SU-DHL-6 (cell line): ENCODE measurements around the gene ALDOA.

ENCODE experiments used
- H2AFZ ChIP-seq: fragments of 200-600 bp; sonication (generic); 2 replicates; pipeline ENCODE4 v1.6.1; 2014; ENCODE audit warnings: low read depth, mild to moderate bottlenecking, moderate library complexity, mixed read lengths, antibody characterized with exemption, low read length; ENCODE audit not compliant: severe bottlenecking
- H3F3A ChIP-seq: fragments of 200-600 bp; shearing (Covaris generic); 2 replicates; pipeline ENCODE4 v1.6.0; 2016; ENCODE audit warnings: antibody characterized with exemption, mild to moderate bottlenecking; ENCODE audit not compliant: insufficient read depth
- H3K27ac ChIP-seq: fragments of 200-600 bp; sonication (generic); 2 replicates; pipeline ENCODE4 v1.5.1; 2016; ENCODE audit warnings: low read depth, mild to moderate bottlenecking, low read length, moderate library complexity, mixed read lengths
- H3K27me3 ChIP-seq: fragments of 200-600 bp; sonication (generic), shearing (Covaris generic); 2 replicates; pipeline ENCODE4 v1.6.0; 2014; ENCODE audit warnings: mild to moderate bottlenecking, low read length
- H3K36me3 ChIP-seq: fragments of 200-600 bp; sonication (generic); 2 replicates; pipeline ENCODE4 v1.6.1; 2014; ENCODE audit warnings: mild to moderate bottlenecking, low read length, mixed read lengths
- H3K4me2 ChIP-seq: fragments of 300-600, 200-600 bp; shearing (Covaris generic), sonication (generic); 2 replicates; pipeline ENCODE4 v1.6.0; 2014; ENCODE audit warnings: low read length, low read depth, mild to moderate bottlenecking; ENCODE audit not compliant: poor library complexity, severe bottlenecking
- H3K4me3 ChIP-seq: fragments of 200-600 bp; sonication (generic); 2 replicates; pipeline ENCODE4 v1.5.1; 2014; ENCODE audit warnings: antibody characterized with exemption, low read length, mild to moderate bottlenecking, mixed read lengths; ENCODE audit not compliant: insufficient read depth, poor library complexity, severe bottlenecking
- H3K79me2 ChIP-seq: fragments of 200-600 bp; sonication (generic); 2 replicates; pipeline ENCODE4 v1.6.1; 2014; ENCODE audit warnings: mild to moderate bottlenecking, low read length, moderate library complexity; ENCODE audit not compliant: insufficient read depth
- H3K9ac ChIP-seq: fragments of 200-600 bp; sonication (generic); 2 replicates; pipeline ENCODE4 v1.7.0; 2014; ENCODE audit warnings: mild to moderate bottlenecking, low read length
- H3K9me2 ChIP-seq: fragments of 200-600 bp; sonication (generic); replicated peaks from 2 replicates; pipeline ENCODE4 v1.6.1; 2014; ENCODE audit warnings: low read length; ENCODE audit not compliant: insufficient read depth
- H3K9me3 ChIP-seq: fragments of 200-600 bp; sonication (generic); 2 replicates; pipeline ENCODE4 v1.6.1; 2014; ENCODE audit warnings: low read length, mixed read lengths; ENCODE audit not compliant: insufficient read depth
- H4K20me1 ChIP-seq: fragments of 200-600 bp; sonication (generic); 2 replicates; pipeline ENCODE4 v1.6.1; 2014; ENCODE audit warnings: low read depth, mild to moderate bottlenecking, antibody characterized with exemption, low read length, moderate library complexity, mixed read lengths
- CTCF ChIP-seq: fragments of 200-600 bp; sonication (generic); IDR thresholded peaks from one replicate; pipeline ENCODE4 v1.5.1; 2017; ENCODE audit warnings: antibody characterized with exemption, mild to moderate bottlenecking, low read length, moderate library complexity; ENCODE audit not compliant: insufficient read depth, poor library complexity, severe bottlenecking
- EZH2phosphoT487 ChIP-seq: fragments of 200-600 bp; sonication (generic), shearing (Covaris generic); conservative IDR thresholded peaks from 2 replicates; pipeline ENCODE4 v1.6.1; 2018; ENCODE audit warnings: mild to moderate bottlenecking, antibody characterized with exemption, low read length, moderate library complexity, mixed read lengths

The ALDOA gene

GRCh38 chr16:30041841-30042240 is 23.7 kb upstream of the ALDOA start:
- no peaks in the 10 kb centered on the region for H3K27me3 ChIP-seq
- TF ChIP-seq CTCF (no peak), EZH2phosphoT487 (no peak)
- no peaks in the 10 kb centered on the region for H3K79me2 ChIP-seq
- no peak overlapping the region for H3K4me3 ChIP-seq
- no peaks in the 10 kb centered on the region for H3K9me2 ChIP-seq
- no peaks in the 10 kb centered on the region for H3F3A ChIP-seq
- H3K36me3 ChIP-seq = no peaks in the 10 kb centered on the region
- no peaks in the 10 kb centered on the region for H3K9me3 ChIP-seq
- no peak overlapping the region for H3K27ac ChIP-seq
- H2AFZ ChIP-seq = no peak overlapping the region
- no peaks in the 10 kb centered on the region for H4K20me1 ChIP-seq
- no peak overlapping the region for H3K4me2 ChIP-seq
- H3K9ac ChIP-seq = no peak overlapping the region

- Histone ChIP-seq H3K4me3 (no peak overlapping the region), H3F3A (no peaks in the 10 kb centered on the region), H3K9me2 (no peaks in the 10 kb centered on the region), H4K20me1 (no peaks in the 10 kb centered on the region), H3K4me2 (no peak overlapping the region), H3K9ac (no peak overlapping the region), H3K9me3 (no peaks in the 10 kb centered on the region), H3K27me3 (no peaks in the 10 kb centered on the region), H3K27ac (no peak overlapping the region), H3K36me3 (no peaks in the 10 kb centered on the region), H3K79me2 (no peaks in the 10 kb centered on the region), H2AFZ (no peak overlapping the region)
- no peak for TF ChIP-seq EZH2phosphoT487
- TF ChIP-seq CTCF = no peak
These were observed 19.4 kb upstream of the ALDOA start for GRCh38 chr16:30046178-30046577.

GRCh38 chr16:30046588-30046987 is 19.0 kb upstream of the ALDOA start:
- Histone ChIP-seq H3F3A (no peaks in the 10 kb centered on the region), H3K9ac (no peak overlapping the region), H3K4me2 (no peak overlapping the region), H3K9me3 (no peaks in the 10 kb centered on the region), H4K20me1 (no peaks in the 10 kb centered on the region), H2AFZ (no peak overlapping the region), H3K36me3 (no peaks in the 10 kb centered on the region), H3K27ac (no peak overlapping the region), H3K9me2 (no peaks in the 10 kb centered on the region), H3K79me2 (no peaks in the 10 kb centered on the region), H3K27me3 (no peaks in the 10 kb centered on the region), H3K4me3 (no peak overlapping the region)
- no peak for TF ChIP-seq CTCF
- TF ChIP-seq EZH2phosphoT487 = no peak

GRCh38 chr16:30049871-30050270 is 15.7 kb upstream of the ALDOA start:
- H3K27ac ChIP-seq = no peak overlapping the region
- TF ChIP-seq CTCF (no peak), EZH2phosphoT487 (no peak)

More at GRCh38 chr16:30049871-30050270, 15.7 kb upstream of the ALDOA start:
- Histone ChIP-seq H3K4me2 (no peak overlapping the region), H3K9me3 (no peaks in the 10 kb centered on the region), H3K9me2 (no peaks in the 10 kb centered on the region), H3F3A (no peaks in the 10 kb centered on the region; the same call in 1 of the 2 replicates), H3K36me3 (no peaks in the 10 kb centered on the region), H3K4me3 (no peak overlapping the region), H2AFZ (no peak overlapping the region), H4K20me1 (no peaks in the 10 kb centered on the region), H3K27me3 (no peaks in the 10 kb centered on the region), H3K9ac (no peak overlapping the region), H3K79me2 (no peaks in the 10 kb centered on the region)
